GM18502 (cell line): ENCODE measurements around the gene UGT2A2.
"Not testable (repeated sequence)": the region's sequence is repeated elsewhere in the genome, so short reads cannot be mapped to it uniquely, and the experiment has no call there.

Source experiments
- ATAC-seq: cut with Tn5 transposase; IDR thresholded peaks from one replicate; pipeline ENCODE4 v1.9.1; 2021; ENCODE audit warnings: mild to moderate bottlenecking; ENCODE audit not compliant: unreplicated experiment, poor library complexity

The UGT2A2 gene

GRCh38 chr4:69639542-69639941, at the start of gene UGT2A2:
Gene UGT2A2, minus strand, starts transcription at chr4:69639642. Its CDS starts 2 bp downstream, at chr4:69639640.
- no peak for ATAC-seq

- ATAC-seq = no peak
Measured at GRCh38 chr4:69684804-69685203, 45.4 kb upstream of the UGT2A2 start.

DNA sequence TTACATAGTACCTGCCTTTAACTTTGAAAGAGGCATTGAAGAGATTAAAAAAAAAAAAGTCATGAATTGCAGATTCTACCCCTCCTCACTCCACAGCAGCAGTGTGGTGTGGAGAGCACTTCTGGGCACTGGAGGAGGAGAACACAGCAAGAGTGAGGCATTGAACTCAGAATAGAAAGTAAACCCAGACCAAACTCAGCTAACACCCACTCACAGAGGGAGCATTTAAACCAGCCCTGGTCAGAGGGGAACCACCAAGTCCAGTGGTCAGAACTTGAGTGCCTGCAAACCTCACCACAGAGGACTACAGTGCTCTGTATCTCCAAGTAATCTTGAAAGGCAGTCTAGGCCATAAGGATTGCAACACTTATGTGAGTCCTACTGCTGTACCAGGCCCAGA, 29.2 kb upstream of the UGT2A2 start:
- ATAC-seq = no peak

DNA sequence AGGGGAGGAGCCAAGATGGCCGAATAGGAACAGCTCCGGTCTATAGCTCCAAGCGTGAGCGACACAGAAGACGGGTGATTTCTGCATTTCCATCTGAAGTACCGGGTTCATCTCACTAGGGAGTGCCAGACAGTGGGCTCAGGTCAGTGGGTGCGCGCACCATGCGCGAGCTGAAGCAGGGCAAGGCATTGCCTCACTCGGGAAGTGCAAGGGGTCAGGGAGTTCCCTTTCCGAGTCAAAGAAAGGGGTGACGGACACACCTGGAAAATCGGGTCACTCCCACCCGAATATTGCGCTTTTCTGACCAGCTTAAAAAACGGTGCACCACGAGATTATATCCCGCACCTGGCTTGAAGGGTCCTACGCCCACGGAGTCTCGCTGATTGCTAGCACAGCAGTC, 24.6 kb upstream of the UGT2A2 start:
- not testable (repeated sequence) for ATAC-seq

DNA sequence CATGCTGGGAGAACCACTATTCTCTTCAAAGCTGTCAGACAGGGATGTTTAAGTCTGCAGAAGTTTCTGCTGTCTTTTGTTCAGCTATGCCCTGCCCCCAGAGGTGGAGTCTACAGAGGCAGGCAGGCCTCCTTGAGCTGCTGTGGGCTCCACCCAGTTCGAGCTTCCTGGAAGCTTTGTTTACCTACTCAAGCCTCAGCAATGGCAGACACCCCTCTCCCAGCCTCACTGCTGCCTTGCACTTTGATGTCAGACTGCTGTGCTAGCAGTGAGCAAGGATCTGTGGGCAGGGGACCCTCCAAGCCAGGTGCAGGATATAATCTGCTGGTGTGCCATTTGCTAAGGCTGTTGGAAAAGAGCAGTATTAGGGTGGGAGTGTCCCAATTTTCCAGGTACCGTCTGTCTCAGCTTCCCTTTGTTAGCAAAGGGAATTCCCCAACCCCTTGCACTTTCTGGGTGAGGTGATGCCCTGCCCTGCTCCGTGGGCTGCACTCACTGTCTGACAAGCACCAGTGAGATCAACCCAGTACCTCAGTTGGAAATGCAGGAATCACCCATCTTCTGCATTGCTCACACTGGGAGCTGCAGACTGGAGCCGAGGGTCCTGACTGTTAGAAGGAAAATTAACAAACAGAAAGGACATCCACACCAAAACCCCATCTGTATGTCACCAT, 21.8 kb upstream of the UGT2A2 start:
- ATAC-seq = not testable (repeated sequence)

DNA sequence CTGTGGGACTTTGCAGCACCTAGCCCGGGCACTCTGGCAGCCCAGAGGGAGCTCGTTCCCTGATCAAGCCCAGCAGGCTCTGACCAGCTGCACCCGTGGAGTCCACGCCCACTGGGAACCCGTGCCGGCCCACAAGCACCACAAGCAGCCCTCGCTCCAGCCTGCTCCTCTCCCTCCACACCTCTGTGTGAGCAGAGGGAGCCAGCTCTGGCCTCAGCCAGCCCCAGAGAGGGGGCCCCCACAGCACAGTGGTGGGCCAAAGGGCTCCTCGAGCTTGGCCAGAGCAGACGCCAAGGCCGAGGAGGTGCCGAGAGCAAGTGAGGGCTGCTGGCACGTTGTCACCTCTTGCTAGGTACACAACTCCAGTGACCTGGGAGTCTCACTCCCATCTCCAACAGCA, 18.7 kb upstream of the UGT2A2 start:
- no peak for ATAC-seq

- ATAC-seq = no peak
Measured at GRCh38 chr4:69656653-69657158, 17.3 kb upstream of the UGT2A2 start.

DNA sequence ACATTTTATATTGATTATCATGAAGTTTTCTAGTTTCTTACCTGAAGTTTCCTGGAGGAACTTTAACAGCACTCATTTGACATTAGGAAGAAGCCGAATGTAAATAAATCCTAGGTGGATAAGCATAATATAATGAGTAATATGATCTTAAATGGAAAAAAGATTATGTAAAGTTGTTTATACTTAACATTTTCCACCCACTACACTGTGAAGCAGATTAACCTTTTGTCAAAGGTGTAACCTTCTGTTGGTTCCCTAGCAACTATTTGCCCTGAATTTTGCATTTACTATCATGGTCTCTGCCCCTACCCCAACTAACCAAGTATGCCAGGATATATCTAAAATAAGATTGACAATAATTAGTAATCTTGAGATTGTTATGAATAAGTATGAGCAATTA, 13.7 kb upstream of the UGT2A2 start, which contains the start of gene UGT2A1:
TSS of gene UGT2A1 (minus strand) at position 101 of the 400 bp plus-strand sequence. CDS start 5,603 bp downstream, outside the sequence.
- no peak for ATAC-seq

GRCh38 chr4:69650872-69651271, 11.4 kb upstream of the UGT2A2 start:
- ATAC-seq = no peak

DNA sequence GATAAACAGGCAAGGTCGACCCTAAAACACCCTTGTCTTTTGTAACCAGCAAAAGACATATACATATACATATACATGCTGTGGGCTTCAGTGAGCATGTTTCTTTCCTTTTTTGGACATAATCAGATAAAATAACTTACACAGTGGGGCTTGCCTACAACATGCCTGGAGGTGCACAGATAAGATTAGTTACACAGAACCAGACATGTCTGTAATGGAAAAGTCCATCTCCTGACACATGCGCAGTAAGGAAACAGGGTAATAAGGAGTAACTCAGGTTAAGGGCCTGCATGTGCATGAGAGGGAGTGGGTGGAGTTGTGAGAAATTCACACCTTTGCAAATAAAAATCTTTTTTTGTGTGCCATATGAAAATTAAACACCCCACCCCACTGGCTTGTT, 10.2 kb upstream of the UGT2A2 start:
- ATAC-seq = no peak

DNA sequence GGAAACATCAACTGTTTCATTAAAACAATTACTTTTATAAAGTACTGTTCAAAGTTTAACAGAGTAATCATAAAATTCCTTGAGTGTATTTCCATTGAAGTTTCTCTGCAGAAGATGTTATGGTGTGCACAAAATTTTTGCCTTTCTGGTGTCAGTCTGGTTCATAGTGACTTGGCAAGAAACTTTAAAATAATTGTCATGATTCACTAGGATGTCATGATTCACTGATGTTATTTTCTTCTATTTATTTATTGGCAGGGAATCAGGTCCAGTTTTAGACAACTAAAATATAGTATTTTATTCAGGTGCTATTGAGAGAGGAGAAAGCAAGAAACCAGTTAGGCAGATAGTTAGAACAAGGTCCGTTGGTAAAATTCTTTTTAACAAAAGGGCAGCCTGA, 9.8 kb upstream of the UGT2A2 start:
- ATAC-seq = no peak

- no peak for ATAC-seq
Measured at GRCh38 chr4:69642961-69643360, 3.5 kb upstream of the UGT2A2 start.

DNA sequence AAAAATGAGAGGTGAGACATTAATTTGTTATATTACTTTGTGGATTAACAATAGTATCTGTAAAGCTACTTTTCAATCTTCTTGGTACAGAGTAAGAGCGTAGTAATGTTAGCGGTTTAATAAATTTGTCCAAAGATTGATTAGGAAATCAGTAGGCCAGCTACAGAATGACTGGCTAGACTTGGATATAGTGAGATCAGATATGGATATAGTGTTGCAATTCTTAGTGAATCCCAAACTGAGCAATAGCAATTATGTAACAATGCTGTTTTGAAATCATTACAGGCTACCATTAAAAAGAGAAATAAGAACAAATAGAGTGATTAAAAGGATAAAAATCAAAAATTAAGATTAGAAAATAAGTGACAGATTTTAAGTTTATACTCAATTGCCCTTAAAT, 847 bp upstream of the UGT2A2 start:
- ATAC-seq = no peak

GRCh38 chr4:69617083-69617694, 22.3 kb downstream of the UGT2A2 start:
- no peak for ATAC-seq

DNA sequence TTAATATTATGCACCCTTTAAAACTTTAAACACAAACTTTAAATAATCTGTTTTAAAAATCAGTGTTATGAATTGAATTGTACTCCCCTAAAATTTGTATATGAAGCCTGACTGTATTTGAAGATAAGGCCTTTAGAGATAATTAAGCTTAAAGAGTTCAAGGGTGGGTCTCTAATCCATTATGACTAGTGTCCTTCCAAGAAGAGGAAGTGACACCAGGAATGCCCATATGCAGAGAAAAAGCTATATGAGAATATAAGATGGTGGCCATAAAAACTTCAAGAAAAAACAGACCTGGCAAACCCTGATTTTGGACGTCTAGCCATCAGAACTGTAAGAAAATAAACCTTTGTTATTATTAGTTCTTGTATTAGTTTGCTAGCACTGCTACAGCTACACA, 29.0 kb downstream of the UGT2A2 start:
- no peak for ATAC-seq

DNA sequence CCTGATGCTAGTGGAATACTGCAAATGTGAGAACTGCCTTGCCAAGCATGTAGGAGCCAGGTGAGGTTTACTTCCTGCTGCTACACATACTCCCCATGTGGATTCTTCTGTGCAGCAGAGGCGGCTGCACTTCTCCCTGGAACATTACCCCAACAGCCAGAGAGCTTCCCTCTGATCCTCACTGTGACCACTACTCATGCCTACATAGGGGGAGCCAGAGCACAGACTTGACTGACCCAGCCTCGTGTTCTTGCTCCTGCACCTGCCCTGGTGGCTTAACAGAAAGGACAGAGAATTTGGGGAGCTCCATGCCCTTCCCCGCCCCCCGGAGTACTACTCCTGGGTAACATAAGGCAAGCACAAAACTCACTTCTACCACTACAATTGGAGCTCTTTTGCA, 38.4 kb downstream of the UGT2A2 start:
- no peak for ATAC-seq

DNA sequence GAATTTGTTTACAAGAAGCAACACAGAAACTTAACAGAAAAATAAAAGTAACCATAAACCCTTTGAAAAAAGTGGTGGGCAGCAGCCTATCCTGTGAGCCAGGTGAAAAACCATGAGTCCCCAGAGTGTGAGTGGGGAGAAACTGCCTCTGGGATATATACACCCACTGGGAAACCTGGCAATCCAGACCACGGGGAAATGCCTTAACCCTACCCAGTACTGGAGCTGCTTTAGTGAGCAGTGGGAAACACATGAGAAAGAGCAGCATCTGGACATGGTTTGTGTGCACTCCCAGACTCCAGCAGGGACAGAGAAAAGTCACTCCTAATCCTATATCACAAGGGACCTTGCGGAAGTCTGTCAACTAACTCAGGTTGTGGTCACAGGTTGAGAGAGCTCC, 39.4 kb downstream of the UGT2A2 start:
- no peak for ATAC-seq

DNA sequence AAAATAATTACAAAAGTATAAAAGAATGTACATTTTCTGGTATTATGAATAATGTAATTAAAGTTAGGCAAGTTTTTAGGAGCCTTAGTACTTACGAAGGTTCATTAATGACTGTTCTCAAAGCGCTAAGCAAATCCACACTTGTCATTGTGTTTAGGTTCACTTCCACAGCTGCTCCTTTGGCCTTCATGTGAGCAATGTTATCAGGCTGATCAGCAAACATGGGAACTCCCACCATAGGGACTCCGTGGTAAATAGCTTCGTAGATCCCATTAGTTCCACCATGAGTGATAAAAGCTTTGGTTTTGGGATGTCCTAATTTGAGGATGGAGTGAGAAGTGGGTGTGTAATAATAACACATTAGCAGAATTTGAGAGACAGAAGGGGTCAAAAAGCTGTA, 45.1 kb downstream of the UGT2A2 start:
- ATAC-seq = no peak

DNA sequence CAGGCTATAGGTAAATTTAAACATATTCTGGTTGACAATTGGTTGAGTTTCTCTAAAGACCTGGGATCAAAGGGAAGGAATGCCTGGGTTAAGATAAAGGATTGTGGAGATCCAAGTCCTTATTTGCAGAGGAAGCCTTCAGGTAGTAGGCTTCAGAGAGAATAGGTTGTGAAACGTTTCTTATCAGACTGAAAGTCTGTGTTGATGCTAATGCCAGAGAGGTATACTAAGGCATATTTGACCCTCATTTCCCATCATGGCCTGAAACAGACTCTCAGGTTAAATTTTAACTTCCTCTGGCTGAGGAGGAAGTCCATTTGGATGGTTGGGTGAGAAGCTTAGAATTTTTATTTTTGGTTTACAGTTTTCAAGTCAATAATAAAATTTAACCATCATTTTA, 48.1 kb downstream of the UGT2A2 start:
- ATAC-seq = no peak

GRCh38 chr4:69589884-69590283, 49.6 kb downstream of the UGT2A2 start:
- ATAC-seq = no peak

DNA sequence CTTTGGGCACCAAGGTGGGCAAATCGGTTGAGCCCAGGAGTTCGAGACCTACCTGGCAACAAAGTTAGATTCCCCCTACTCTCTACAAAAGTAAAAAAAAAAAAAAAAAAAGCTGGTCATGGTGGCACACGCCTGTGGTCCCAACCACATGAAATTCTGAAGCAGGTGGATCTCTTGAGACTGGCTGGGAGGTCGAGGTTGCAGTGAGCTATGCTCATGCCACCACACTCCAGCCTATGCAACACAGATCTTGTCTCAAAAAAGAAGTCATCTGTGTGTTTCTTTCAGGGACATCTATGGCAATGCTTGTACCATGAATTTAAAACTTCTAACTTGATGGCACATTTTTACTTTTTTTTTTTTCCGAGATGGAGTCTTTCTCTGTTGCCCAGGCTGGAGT, 55.3 kb downstream of the UGT2A2 start:
- ATAC-seq = no peak

- ATAC-seq = no peak
Measured at GRCh38 chr4:69583543-69583942, 55.9 kb downstream of the UGT2A2 start.
